HTR-8/SVneo (cell line): ENCODE measurements around the gene MRPL48.
"Not testable (repeated sequence)": the region's sequence is repeated elsewhere in the genome, so short reads cannot be mapped to it uniquely, and the experiment has no call there.

Source experiments
- DNase-seq: peaks from one replicate; pipeline ENCODE4 v3.0.0; 2011; ENCODE audit warnings: low spot score, mixed read lengths; ENCODE audit not compliant: insufficient read length
- FAIRE-seq: peaks from 2 replicates; lab custom pipeline; 2011; peaks lifted over from hg19 to GRCh38; lab: Jason Lieb, UNC

MRPL48 gene

DNA sequence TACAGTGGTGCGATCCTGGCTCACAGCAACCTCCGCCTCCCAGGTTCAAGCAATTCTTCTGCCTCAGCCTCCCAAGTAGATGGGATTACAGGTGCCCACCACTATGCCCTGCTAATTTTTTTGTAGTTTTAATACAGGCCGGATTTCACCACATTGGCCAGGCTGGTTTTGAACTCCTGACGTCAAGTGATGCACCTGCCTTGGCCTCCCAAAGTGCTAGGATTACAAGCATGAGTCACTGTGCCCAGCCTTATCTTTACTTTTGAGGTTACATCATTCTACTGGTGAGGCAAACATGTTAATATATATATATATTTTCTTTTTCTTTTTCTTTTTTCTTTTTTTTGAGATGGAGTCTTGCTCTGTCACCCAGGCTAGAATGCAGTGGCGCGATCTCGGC, 16.9 kb upstream of the MRPL48 start:
- DNase-seq, FAIRE-seq: not testable (repeated sequence)

DNA sequence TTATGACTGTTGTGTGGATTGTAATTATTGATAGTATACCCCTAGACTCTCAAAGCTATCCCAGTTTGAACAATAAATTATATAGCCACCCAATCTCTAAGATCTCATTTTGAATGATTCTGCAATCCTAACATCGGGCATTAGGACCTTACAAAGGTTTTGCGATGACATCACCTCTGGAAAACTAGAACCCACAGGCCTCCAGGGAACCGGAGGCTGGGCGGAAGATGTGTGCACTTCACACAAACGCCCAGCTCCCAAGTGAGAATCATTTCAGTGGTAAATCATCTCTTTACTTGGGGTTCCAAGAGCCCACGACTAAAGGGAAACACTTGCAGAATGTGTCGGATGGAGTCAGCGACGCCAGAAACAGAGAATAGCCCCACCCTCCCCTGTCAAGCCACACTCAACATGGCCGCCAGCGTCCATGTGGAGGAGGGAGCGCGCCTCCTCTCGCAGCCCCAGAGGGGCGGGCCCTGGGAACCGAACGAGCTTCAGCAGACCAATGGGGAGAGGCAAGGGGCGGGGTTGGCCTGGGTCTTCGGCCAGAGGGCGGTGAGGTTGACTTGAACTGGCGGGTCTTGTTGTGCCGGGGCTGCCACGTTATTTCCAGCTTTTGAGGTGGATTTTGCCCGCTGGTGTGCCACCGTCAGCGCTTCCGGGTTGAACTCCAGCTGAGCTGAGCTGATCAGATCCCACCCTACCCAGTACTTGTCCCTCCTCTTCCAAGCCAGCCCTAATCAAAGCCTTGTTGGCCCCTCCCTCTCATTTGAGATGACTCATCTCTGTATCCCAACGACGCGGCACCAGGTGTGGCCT, 8.4 kb upstream of the MRPL48 start:
- peak; percentile 98 for FAIRE-seq

GRCh38 chr11:73781303-73781702, 6.4 kb upstream of the MRPL48 start:
- no peak for DNase-seq
- FAIRE-seq, result no peak

More for the DNA sequence above, 8.4 kb upstream of the MRPL48 start:
- DNase-seq, result peak; percentile 99

DNA sequence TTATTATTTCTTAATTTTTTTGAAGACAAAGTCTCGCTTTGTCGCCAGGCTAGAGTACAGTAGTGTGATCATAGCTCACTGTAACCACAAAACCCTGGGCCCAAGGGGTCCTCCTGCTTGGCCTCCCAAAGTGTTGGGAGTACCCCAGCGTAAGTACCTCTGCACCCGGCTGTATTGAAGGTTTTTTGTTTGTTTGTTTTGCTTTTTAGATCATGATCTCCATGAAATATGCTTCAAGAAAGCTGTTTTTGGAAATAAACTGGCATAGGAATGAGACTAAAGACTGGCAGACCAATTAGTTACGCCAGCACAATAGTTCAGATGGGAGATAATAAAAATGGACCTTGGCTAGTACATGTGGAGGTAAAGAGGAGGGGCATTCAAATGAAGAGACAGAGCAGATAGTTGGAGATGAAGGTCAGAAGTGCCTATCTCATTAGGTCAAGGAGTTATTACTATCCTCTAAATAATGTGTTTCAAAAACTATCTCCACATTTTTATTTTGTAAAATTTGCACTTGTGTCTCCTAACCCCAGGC, 4.1 kb upstream of the MRPL48 start:
- FAIRE-seq (no peak), DNase-seq (no peak)

DNA sequence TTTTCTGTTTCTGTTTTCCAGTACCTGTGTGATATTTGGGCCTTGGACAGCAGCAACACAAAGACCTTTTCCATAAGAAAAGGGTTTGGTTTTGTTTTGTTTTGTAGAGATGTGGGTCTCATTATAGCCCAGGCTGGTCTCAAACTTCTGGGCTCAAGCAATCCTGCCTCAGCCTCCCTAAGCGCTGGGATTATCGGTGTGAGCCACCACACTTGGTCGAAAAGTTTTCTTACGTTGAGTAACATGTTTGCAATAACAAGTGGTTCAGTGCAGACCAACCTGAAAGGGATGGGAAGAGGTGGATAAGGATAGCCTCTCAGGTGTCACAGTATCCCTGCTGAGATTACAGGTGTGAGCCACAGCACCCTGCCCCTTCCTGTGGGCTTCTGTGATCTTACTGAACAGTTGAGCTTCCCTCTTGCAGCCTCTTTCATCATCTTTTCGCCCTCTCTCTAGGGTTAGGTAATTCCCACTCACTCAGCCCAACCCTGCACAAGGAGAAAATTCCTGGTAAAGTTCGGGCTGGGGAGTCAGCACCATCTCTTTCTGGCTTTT, 3.5 kb upstream of the MRPL48 start:
- no peak for DNase-seq
- no peak for FAIRE-seq

- no peak for DNase-seq
- FAIRE-seq, result no peak
Observed at GRCh38 chr11:73784734-73785133, 2.9 kb upstream of the MRPL48 start.

DNA sequence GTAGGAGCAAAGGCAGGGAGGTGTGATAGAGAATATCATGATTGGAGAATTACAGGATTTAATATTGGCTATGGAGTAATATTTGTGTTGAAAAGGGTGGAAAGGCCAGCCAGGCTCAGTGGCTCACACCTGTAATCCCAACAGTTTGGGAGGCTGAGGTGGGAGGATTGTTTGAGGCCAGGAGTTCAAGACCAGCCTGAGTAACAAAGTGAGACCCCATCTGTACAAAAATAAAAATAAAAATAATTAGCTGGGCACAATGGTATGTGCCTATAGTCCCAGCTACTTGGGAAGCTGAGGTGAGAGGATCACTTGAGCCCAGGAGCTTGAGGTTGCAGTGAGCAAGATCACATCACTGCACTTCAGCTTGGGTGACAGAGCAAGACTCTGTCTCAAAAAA, 2.2 kb upstream of the MRPL48 start:
- not testable (repeated sequence) for FAIRE-seq, DNase-seq

GRCh38 chr11:73787051-73787642, 527 bp upstream of the MRPL48 start:
- FAIRE-seq, result no peak
- DNase-seq, result no peak

- no peak for FAIRE-seq
- DNase-seq, result no peak
Observed at GRCh38 chr11:73789279-73789670, 1.6 kb downstream of the MRPL48 start.

DNA sequence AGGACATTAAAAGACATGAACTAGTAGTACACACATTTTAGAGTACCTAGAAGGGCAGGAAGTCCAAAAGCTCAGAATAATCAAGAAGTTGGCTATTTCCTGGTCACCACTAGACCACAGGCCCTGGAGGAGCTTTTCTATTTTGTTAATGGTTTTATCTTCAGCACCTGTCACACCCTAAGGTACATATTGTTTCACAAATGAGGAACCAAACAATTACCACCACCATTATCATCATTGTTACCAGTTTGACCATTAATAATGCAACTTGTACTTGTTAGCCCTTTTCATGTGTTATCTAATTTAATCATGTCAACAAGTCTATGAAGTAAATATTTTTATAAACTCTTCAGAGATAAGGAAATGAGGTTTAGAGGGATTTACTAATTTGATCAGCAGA, 4.9 kb downstream of the MRPL48 start:
- FAIRE-seq (no peak), DNase-seq (no peak)

GRCh38 chr11:73795925-73796632, 8.4 kb downstream of the MRPL48 start:
- FAIRE-seq (no peak), DNase-seq (no peak)

- DNase-seq (no peak), FAIRE-seq (peak; percentile 58)
Observed at GRCh38 chr11:73797457-73797856, 9.8 kb downstream of the MRPL48 start.

DNA sequence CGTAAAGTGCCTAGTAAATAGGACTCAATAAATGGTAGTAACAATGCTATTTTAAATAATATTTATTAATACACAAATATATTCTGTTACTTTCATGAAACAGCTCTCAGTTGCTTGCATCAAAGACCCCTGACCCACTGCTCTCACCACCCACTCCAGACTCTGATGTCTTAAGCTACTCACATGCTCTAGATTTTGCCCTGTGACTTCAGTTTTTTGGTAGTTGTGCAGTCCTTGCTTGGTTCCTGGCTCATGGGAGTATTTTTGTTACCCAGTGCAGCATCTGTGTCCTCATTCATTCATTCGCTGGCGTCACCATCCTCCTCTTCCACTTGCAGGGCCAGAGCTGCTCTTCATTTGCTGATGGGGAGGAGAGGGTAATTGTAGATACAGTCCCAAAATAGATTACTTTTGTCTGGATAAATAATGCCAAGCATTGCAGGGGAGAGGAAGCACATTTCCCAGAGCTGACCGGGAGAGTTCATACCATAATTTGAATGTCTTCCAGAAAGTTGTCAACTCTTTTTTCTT, 12.7 kb downstream of the MRPL48 start:
- no peak for FAIRE-seq
- no peak for DNase-seq

GRCh38 chr11:73801136-73801535, 13.5 kb downstream of the MRPL48 start:
- FAIRE-seq (no peak), DNase-seq (no peak)

- DNase-seq, result no peak
- no peak for FAIRE-seq
Observed at GRCh38 chr11:73804712-73805111, 17.0 kb downstream of the MRPL48 start.

DNA sequence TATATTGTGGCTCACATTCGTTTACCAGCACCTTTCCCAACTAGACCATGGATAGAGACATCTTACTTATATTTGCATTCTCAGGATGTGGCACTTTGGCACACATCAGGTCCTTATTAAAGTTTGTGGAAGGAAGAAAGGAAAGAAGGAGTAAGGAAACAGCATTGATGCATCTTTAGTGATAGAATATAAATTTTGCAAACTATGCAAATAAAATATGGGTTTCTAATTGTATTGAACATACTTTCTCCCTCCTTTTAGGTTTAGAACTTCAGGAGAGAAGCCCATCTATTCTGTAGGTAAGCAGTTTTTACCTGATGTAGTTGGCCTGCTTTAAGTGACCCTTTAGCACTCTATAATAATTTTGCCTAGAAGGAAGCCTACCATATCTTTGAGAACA, 20.4 kb downstream of the MRPL48 start:
- DNase-seq, result no peak
- no peak for FAIRE-seq

DNA sequence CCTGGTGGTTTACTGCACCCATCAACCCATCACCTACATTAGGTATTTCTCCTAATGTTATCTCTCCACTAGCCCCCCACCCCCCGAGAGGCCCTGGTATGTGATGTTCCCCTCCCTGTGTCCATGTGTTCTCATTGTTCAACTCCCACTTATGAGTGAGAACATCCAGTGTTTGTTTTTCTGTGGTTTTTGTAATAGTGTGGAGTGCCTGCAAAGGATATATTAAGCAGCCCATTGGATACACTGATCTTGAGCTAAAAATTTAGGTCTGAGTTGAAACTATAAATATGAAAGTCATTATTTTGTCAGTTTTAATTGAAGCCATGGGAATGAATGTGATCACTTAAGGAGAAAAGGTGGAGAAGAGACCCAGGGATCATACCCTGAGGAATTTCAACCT, 23.0 kb downstream of the MRPL48 start:
- DNase-seq (no peak), FAIRE-seq (no peak)

- no peak for DNase-seq
- no peak for FAIRE-seq
Observed at GRCh38 chr11:73812234-73812633, 24.6 kb downstream of the MRPL48 start.

DNA sequence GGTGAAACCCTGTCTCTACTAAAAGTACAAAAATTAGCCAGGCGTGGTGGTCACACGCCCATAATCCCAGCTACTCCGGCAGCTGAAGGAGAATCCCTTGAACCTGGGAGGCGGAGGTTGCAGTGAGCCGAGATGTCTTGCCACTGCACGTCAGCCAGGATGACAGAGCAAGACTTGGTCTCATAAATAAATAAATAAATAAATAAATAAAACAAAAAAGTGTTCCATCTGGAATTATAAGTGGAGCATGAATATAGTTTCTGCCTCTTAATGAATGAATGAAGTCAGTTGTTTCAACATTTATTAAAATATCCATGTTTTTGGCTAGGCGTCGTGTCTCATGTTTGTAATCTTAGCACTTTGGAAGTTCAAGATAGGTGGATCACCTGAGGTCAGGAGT, 27.1 kb downstream of the MRPL48 start:
- DNase-seq, result no peak
- no peak for FAIRE-seq

GRCh38 chr11:73818846-73819245, 31.2 kb downstream of the MRPL48 start:
- no peak for FAIRE-seq
- DNase-seq, result peak; percentile 45
